HepG2 (cell line): Measurements from ENCODE around the gene UCK2. TPM values are rescaled to one million over a fixed set of nuclear protein-coding genes. Genes with fewer than 3 reads are reported as not detected.

ENCODE experiments used
- ATAC-seq: fragments of 200-7000 bp; cut with Tn5 transposase; 3 replicates; pipeline ENCODE4 v1.9.1; 2020; ENCODE audit warnings: mild to moderate bottlenecking, moderate library complexity
- BruUV-seq: library from RNA; stranded (reverse); fragments of 400-500 nt; replicated peaks from 2 replicates; lab custom pipeline; 2021; lab: Mats Ljungman, UMichigan
- CTCF ChIA-PET: fragments of 300-600 bp; formaldehyde crosslinking; extraction: SDS; loops from one replicate; lab custom pipeline; 2021; ENCODE audit warnings: low total read pairs, inconsistent platforms, low intra/inter-chr PET ratio; lab: Yijun Ruan, JAX
- POLR2A ChIA-PET: fragments of 350-600 bp; sonication (Branson Sonifier 250); formaldehyde crosslinking; loops from one replicate; lab custom pipeline; 2020; ENCODE audit warnings: antibody characterized with exemption, inconsistent platforms; lab: Yijun Ruan, JAX
- DNase-seq: peaks from one replicate; pipeline ENCODE4 v3.0.0-alpha.2; 2015; ENCODE audit warnings: low spot score
- FAIRE-seq: peaks from 3 replicates; lab custom pipeline; 2011; peaks lifted over from hg19 to GRCh38; lab: Jason Lieb, UNC
- H2AFZ ChIP-seq: one replicate; pipeline ENCODE4 v1.6.1; 2011; ENCODE audit warnings: low read length, inconsistent platforms
- H3K27ac ChIP-seq: fragments of 300-600 bp; 3 replicates; pipeline ENCODE4 v1.8.0; 2011; ENCODE audit warnings: mixed run types, mild to moderate bottlenecking, mixed read lengths, low read length, inconsistent platforms; ENCODE audit not compliant: insufficient read depth; ENCODE audit errors: extremely low read length
- H3K27me3 ChIP-seq, 2 experiments: fragments of 200-600 bp in 1 of 2; 2 replicates in 1 of 2; 3 replicates in 1 of 2; pipeline versions ENCODE4 v1.6.0 to v1.8.0; 2011; ENCODE audit warnings: low read length in 2 of 2, mild to moderate bottlenecking in 2 of 2, moderate library complexity in 2 of 2, inconsistent platforms in 1 of 2; ENCODE audit not compliant: insufficient read depth in 2 of 2, control insufficient read depth in 1 of 2
- H3K36me3 ChIP-seq, 2 experiments: fragments of 200-600 bp in 1 of 2; replicated peaks in 1 of 2; 2 replicates in 1 of 2; 3 replicates in 1 of 2; pipeline versions ENCODE4 v1.5.1 to v1.8.0; 2011; ENCODE audit warnings: low read length in 2 of 2, inconsistent platforms in 1 of 2; ENCODE audit not compliant: insufficient read depth in 2 of 2, control insufficient read depth in 1 of 2
- H3K4me1 ChIP-seq: 2 replicates; pipeline ENCODE4 v1.5.1; 2012; ENCODE audit warnings: low read length, inconsistent platforms; ENCODE audit not compliant: insufficient read depth
- H3K4me2 ChIP-seq: 2 replicates; pipeline ENCODE4 v1.6.0; 2011; ENCODE audit warnings: low read depth, low read length, inconsistent platforms
- H3K4me3 ChIP-seq, 3 experiments: fragments of 200-600 bp in 1 of 3; sonication (generic), shearing (Covaris generic) in 1 of 3; replicated peaks in 1 of 3; 2 replicates each; pipeline ENCODE4 v1.5.1; 2011 to 2016; ENCODE audit warnings: low read length in 3 of 3, inconsistent platforms in 2 of 3, low read depth in 2 of 3, mild to moderate bottlenecking in 2 of 3, control low read depth in 1 of 3, mixed read lengths in 1 of 3; ENCODE audit not compliant: insufficient read depth in 1 of 3
- H3K79me2 ChIP-seq: one replicate; pipeline ENCODE4 v1.6.1; 2011; ENCODE audit warnings: low read length, inconsistent platforms; ENCODE audit not compliant: insufficient read depth
- H3K9ac ChIP-seq: 2 replicates; pipeline ENCODE4 v1.6.0; 2011; ENCODE audit warnings: mild to moderate bottlenecking, low read depth, low read length, inconsistent platforms; ENCODE audit not compliant: insufficient read depth
- H3K9me3 ChIP-seq: 2 replicates; pipeline ENCODE4 v1.5.1; 2012; ENCODE audit warnings: mild to moderate bottlenecking, low read length
- H4K20me1 ChIP-seq: 2 replicates; pipeline ENCODE4 v1.6.0; 2011; ENCODE audit warnings: inconsistent platforms, mild to moderate bottlenecking, low read length, moderate library complexity; ENCODE audit not compliant: insufficient read depth
- ETV6 ChIP-seq: sonication (generic); formaldehyde crosslinking; conservative IDR thresholded peaks from 2 replicates; pipeline ENCODE4 v1.4.0; 2020; ENCODE audit warnings: missing genetic modification reagents
- GATAD2A ChIP-seq: IDR thresholded peaks from 2 replicates; pipeline ENCODE4 v1.6.1; 2016
- KAT2B ChIP-seq: fragments of 150-350 bp; IDR thresholded peaks from 2 replicates; pipeline ENCODE4 v1.6.1; 2014; ENCODE audit warnings: low read depth, low read length, borderline replicate concordance
- MAFG ChIP-seq: sonication (generic); formaldehyde crosslinking; IDR thresholded peaks from 2 replicates; pipeline ENCODE4 v1.5.1; 2020; ENCODE audit warnings: mild to moderate bottlenecking, missing genetic modification reagents
- NFRKB ChIP-seq: fragments of 450-650 bp; IDR thresholded peaks from 2 replicates; pipeline ENCODE4 v1.6.1; 2017
- RCOR2 ChIP-seq: IDR thresholded peaks from 2 replicates; pipeline ENCODE4 v1.6.1; 2016; ENCODE audit warnings: missing biosample characterization, missing genetic modification reagents
- ZBTB8A ChIP-seq: sonication (generic); formaldehyde crosslinking; IDR thresholded peaks from 2 replicates; pipeline ENCODE4 v1.4.0; 2020; ENCODE audit warnings: mild to moderate bottlenecking, low read depth, missing genetic modification reagents, borderline replicate concordance
- ZFP1 ChIP-seq: IDR thresholded peaks from 2 replicates; pipeline ENCODE4 v1.6.1; 2016
- ZNF264 ChIP-seq: sonication (generic); formaldehyde crosslinking; IDR thresholded peaks from 2 replicates; pipeline ENCODE4 v1.4.0; 2020; ENCODE audit warnings: missing genetic modification reagents
- ZNF34 ChIP-seq: sonication (generic); formaldehyde crosslinking; IDR thresholded peaks from 2 replicates; pipeline ENCODE4 v1.4.0; 2020; ENCODE audit warnings: mild to moderate bottlenecking, missing genetic modification reagents, borderline replicate concordance
- ZNF773 ChIP-seq: sonication (generic); formaldehyde crosslinking; IDR thresholded peaks from 2 replicates; pipeline ENCODE4 v1.4.0; 2020; ENCODE audit warnings: missing genetic modification reagents, borderline replicate concordance
- ZNF850 ChIP-seq: sonication (generic); formaldehyde crosslinking; conservative IDR thresholded peaks from 2 replicates; pipeline ENCODE4 v1.9.0; 2021; ENCODE audit warnings: mild to moderate bottlenecking, missing genetic modification reagents
- ZSCAN31 ChIP-seq: sonication (generic); formaldehyde crosslinking; IDR thresholded peaks from 2 replicates; pipeline ENCODE4 v1.5.0; 2020; ENCODE audit warnings: low read depth, mild to moderate bottlenecking, missing genetic modification reagents
- WGBS: methylation state at CpG from one replicate; pipeline ENCODE4 v1.1.6; 2017; ENCODE audit warnings: low lambda C conversion rate; 5-methylcytosine and 5-hydroxymethylcytosine counted together
- in situ Hi-C: cut with HindIII; loops from 2 replicates; pipeline ENCODE4 v1.10.0; 2017; ENCODE audit warnings: low pct_unique_long_range_greater_than_20kb; ENCODE audit not compliant: extremely low pct_ligation_motif_present
- intact Hi-C: fragments of 100-400 bp; cut with micrococcal nuclease; formaldehyde crosslinking; loops from one replicate; pipeline ENCODE4 v1.10.0; 2022; ENCODE audit not compliant: unreplicated experiment
- polyA plus RNA-seq, 8 experiments: library from polyadenylated mRNA; depleted of rRNA in 3 of 8; stranded (reverse) in 7 of 8; unstranded in 1 of 8; fragments of >200 nt; fragmentation: Illumina TruSeq in 4 of 8; extraction: Trizol in 4 of 8; gene quantifications; 2 replicates each; pipeline versions ENCODE4 v1.2.1 to v1.2.3, GENCODE V29; 2011 to 2016; ENCODE audit warnings: low read depth in 4 of 8, missing spikeins in 1 of 8, mixed read lengths in 1 of 8; ENCODE audit not compliant: insufficient read depth in 1 of 8
- total RNA-seq, 5 experiments: library from RNA; depleted of rRNA; stranded (reverse); fragments of >200 nt; fragmentation: Illumina TruSeq; extraction: Trizol; gene quantifications; 2 replicates each; pipeline ENCODE4 v1.2.3, GENCODE V29; 2016; ENCODE audit warnings: low read depth in 1 of 5
- TF ChIP-seq, protein P1 (sequence below): sonication (generic); formaldehyde crosslinking; conservative IDR thresholded peaks from 2 replicates; pipeline ENCODE4 v1.4.0; 2020; ENCODE audit warnings: missing genetic modification reagents
- TF ChIP-seq, protein P2 (sequence below): sonication (generic); formaldehyde crosslinking; IDR thresholded peaks from 2 replicates; pipeline ENCODE4 v1.8.1; 2023; ENCODE audit warnings: missing genetic modification reagents, inconsistent platforms, borderline replicate concordance

The UCK2 gene
- total and polyA plus RNA-seq, 2 of the 13 experiments (the other 11 are each of a cell fraction or from before 2014, with no cell fraction given): 64.3 to 78.0 TPM

DNA sequence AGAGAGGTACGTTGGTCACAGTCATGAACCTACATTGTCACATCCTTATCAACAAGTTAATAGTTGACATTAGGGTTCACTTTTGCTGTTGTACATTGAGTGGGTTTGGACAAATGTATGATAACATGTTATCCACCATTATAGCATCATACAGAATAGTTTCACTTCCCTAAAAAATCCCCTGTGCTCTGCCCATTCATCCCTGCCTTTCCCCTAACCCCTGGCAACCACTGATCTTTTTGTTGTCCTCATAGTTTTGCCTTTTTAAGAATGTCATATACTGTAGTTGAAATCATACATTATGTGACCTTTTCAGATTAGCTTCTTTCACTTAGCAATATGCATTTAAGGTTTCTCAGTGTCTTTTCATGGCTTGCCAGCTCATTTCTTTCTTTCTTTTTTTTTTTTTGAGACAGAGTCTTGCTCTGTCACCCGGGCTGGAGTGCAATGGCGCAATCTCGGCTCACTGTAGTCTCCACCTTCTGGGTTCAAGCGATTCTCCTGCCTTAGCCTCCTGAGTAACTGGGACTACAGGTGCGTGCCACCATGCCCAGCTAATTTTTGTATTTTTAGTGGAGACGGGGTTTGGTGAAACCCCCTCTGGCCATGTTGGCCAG lies 50.6 kb downstream of the UCK2 start (continued):
- TF ChIP-seq, protein P1, sequence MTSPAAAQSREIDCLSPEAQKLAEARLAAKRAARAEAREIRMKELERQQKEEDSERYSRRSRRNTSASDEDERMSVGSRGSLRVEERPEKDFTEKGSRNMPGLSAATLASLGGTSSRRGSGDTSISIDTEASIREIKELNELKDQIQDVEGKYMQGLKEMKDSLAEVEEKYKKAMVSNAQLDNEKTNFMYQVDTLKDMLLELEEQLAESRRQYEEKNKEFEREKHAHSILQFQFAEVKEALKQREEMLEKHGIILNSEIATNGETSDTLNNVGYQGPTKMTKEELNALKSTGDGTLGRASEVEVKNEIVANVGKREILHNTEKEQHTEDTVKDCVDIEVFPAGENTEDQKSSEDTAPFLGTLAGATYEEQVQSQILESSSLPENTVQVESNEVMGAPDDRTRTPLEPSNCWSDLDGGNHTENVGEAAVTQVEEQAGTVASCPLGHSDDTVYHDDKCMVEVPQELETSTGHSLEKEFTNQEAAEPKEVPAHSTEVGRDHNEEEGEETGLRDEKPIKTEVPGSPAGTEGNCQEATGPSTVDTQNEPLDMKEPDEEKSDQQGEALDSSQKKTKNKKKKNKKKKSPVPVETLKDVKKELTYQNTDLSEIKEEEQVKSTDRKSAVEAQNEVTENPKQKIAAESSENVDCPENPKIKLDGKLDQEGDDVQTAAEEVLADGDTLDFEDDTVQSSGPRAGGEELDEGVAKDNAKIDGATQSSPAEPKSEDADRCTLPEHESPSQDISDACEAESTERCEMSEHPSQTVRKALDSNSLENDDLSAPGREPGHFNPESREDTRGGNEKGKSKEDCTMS: no peak
- no peak for TF ChIP-seq ZNF264 (CRISPR knock-in tag)
- TF ChIP-seq ZNF850 (CRISPR knock-in tag): no peak
- TF ChIP-seq ZBTB8A (CRISPR knock-in tag): no peak
- TF ChIP-seq, protein P2, sequence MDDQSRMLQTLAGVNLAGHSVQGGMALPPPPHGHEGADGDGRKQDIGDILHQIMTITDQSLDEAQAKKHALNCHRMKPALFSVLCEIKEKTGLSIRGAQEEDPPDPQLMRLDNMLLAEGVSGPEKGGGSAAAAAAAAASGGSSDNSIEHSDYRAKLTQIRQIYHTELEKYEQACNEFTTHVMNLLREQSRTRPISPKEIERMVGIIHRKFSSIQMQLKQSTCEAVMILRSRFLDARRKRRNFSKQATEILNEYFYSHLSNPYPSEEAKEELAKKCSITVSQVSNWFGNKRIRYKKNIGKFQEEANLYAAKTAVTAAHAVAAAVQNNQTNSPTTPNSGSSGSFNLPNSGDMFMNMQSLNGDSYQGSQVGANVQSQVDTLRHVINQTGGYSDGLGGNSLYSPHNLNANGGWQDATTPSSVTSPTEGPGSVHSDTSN (CRISPR knock-in tag): no peak
- TF ChIP-seq RCOR2 (CRISPR knock-in tag): no peak
- no peak for TF ChIP-seq ZFP1 (CRISPR knock-in tag)
- TF ChIP-seq ETV6 (CRISPR knock-in tag): no peak
- TF ChIP-seq MAFG (CRISPR knock-in tag): no peak

DNA sequence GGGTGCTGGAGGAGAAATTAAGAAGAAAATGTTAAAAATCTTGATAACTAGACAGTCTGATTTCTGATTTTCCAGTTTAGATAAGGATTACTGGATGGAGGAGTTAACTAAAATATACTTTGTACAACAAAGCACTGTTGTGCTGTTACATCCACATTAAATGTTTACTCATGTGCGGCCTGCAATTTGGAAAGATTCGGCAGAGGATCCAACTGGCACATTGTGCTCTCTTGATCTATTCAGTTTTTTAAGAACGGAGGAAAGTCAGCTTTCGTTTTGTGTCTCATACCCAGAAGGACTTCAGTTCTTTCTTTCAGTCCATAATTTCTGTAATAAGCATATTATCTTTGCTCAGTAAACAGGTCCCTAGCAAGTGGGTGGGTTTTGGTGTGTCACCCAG lies 52.5 kb downstream of the UCK2 start:
- ChIA-PET CTCF (no interaction called here), POLR2A (no interaction called here)
- peaks cover 88% of the 10 kb centered on the region for H3K79me2 ChIP-seq
- peaks cover 70% of the 10 kb centered on the region for H3K4me1 ChIP-seq
- no peak overlapping the region for H3K4me2 ChIP-seq
- no peaks in the 10 kb centered on the region; the same call in 1 of the 2 replicates for H4K20me1 ChIP-seq
- H3K9ac ChIP-seq: no peak overlapping the region
- no peaks in the 10 kb centered on the region for H3K27me3 ChIP-seq
- H3K36me3 ChIP-seq: peaks cover 1 to 4% of the 10 kb centered on the region in 2 experiments; a peak in 2 of 5 replicates
- DNase-seq (no peak), ATAC-seq (no peak), FAIRE-seq (no peak)
- WGBS: 82% methylated on average over 4 of the region's 4 CpGs
- intact Hi-C loops: no loop called here
- no TSS peak for BruUV-seq
- TF ChIP-seq ZNF773 (CRISPR knock-in tag) (no peak), GATAD2A (CRISPR knock-in tag) (no peak), ZNF34 (no peak), KAT2B (no peak), NFRKB (no peak), ZSCAN31 (CRISPR knock-in tag) (no peak)
- no peak overlapping the region for H3K4me3 ChIP-seq
- no peak overlapping the region for H3K27ac ChIP-seq
- in situ Hi-C loops: no loop called here
- H3K9me3 ChIP-seq: no peaks in the 10 kb centered on the region
- H2AFZ ChIP-seq: no peak overlapping the region
